ENCODE results near the gene SLCO4A1. TPM values are rescaled to one million over a fixed set of nuclear protein-coding genes. Genes with fewer than 3 reads are reported as not detected.

SLCO4A1 gene
- polyA plus RNA-seq, 1 donor (not counting 4 experiments of a cell fraction or from before 2014, with no cell fraction given), result 1.8 TPM

GRCh38 chr20:62664019-62664971 lies 22.0 kb downstream of the SLCO4A1 start:
- no peak overlapping the region for H2AFZ ChIP-seq (ENCODE audit: control insufficient read depth, low read length)
- H3K9ac ChIP-seq (ENCODE audit: control insufficient read depth, extremely low read depth, insufficient read depth, low read length), result no peak overlapping the region
- H3K9me1 ChIP-seq (ENCODE audit: control insufficient read depth, extremely low read depth, insufficient read depth, low read length), result no peaks in the 10 kb centered on the region
- DNase-seq (ENCODE audit: low read depth, low spot score), result no peak
- no peak overlapping the region for H3K4me3 ChIP-seq (ENCODE audit: control insufficient read depth in 2 of 3, extremely low read depth in 1 of 3, insufficient read depth in 2 of 3, low read depth in 1 of 3, low read length in 3 of 3)
- H3K79me2 ChIP-seq (ENCODE audit: control insufficient read depth, insufficient read depth, low read length), result no peaks in the 10 kb centered on the region
- no peak overlapping the region for H3K27ac ChIP-seq (ENCODE audit: control insufficient read depth, insufficient read depth, low read length)
- H3K36me3 ChIP-seq (ENCODE audit: control insufficient read depth in 2 of 2, extremely low read depth in 1 of 2, insufficient read depth in 2 of 2, low read length in 2 of 2), result no peaks in the 10 kb centered on the region
- no peak overlapping the region for H3K4me2 ChIP-seq (ENCODE audit: control insufficient read depth, extremely low read depth, insufficient read depth, low read depth, low read length)
- peaks cover 8% of the 10 kb centered on the region for H3K4me1 ChIP-seq (ENCODE audit: control insufficient read depth, extremely low read depth, insufficient read depth, low read length)
- H3K9me3 ChIP-seq (ENCODE audit: control insufficient read depth, low read depth, low read length), result no peaks in the 10 kb centered on the region
- dilution Hi-C loops (cut with MboI; ENCODE audit: extremely low pct_ligation_motif_present, low sequenced_read_pairs), result no loop called here
- TF ChIP-seq EZH2 (IDR thresholded peaks at IDR 0.05; ENCODE audit: low read length) (no peak), CTCF (optimal IDR thresholded peaks at IDR 0.05 in 1 of 3, IDR thresholded peaks at IDR 0.05 in 1 of 3, conservative IDR thresholded peaks at IDR 0.05 in 1 of 3; ENCODE audit: extremely low read depth in 1 of 3, insufficient read depth in 2 of 3, low read length in 3 of 3) (no peak)
- no peaks in the 10 kb centered on the region for H3K27me3 ChIP-seq (ENCODE audit: control insufficient read depth, extremely low read depth, insufficient read depth, low read length)
- no peaks in the 10 kb centered on the region for H4K20me1 ChIP-seq (ENCODE audit: control insufficient read depth, extremely low read depth, insufficient read depth, low read length)
- FAIRE-seq, result no peak

DNA sequence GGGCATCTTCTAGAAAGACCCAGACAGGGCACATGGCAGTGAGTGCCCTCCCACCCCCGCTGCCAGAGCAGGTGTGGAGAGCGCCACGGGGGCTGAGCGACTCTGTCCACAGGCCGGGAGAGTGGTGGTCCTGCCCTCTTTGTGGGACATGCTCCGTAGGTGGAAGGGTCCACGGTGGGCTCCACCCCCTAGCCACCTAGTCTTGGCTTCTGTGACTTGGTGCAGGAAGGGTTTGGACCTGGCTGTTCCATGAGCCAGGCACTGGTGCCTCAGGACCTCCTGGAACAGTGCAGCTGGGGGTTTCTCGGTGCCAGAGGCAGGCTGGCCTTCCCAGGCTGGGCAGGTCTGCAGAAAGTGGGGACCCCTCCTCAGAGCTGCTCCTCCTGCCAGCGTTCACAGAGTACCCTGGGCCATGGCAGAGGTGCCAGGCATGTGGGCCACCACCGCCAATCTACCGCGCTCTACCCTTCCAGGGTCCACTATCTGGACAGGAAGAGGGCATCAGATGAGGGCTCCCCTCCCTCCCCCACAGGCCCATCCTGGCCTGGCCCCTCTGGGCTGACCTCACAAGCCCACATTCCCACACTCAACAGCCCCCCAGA lies 23.0 kb downstream of the SLCO4A1 start:
- Histone ChIP-seq H3K9me1 (ENCODE audit: control insufficient read depth, extremely low read depth, insufficient read depth, low read length) (no peaks in the 10 kb centered on the region), H3K27me3 (ENCODE audit: control insufficient read depth, extremely low read depth, insufficient read depth, low read length) (no peaks in the 10 kb centered on the region), H2AFZ (ENCODE audit: control insufficient read depth, low read length) (no peak overlapping the region), H3K4me1 (ENCODE audit: control insufficient read depth, extremely low read depth, insufficient read depth, low read length) (peaks cover 8% of the 10 kb centered on the region), H3K4me2 (ENCODE audit: control insufficient read depth, extremely low read depth, insufficient read depth, low read depth, low read length) (no peak overlapping the region), H3K36me3 (ENCODE audit: control insufficient read depth in 2 of 2, extremely low read depth in 1 of 2, insufficient read depth in 2 of 2, low read length in 2 of 2) (no peaks in the 10 kb centered on the region), H3K9me3 (ENCODE audit: control insufficient read depth, low read depth, low read length) (no peaks in the 10 kb centered on the region), H3K4me3 (ENCODE audit: control insufficient read depth in 2 of 3, extremely low read depth in 1 of 3, insufficient read depth in 2 of 3, low read depth in 1 of 3, low read length in 3 of 3) (no peak overlapping the region), H3K27ac (ENCODE audit: control insufficient read depth, insufficient read depth, low read length) (no peak overlapping the region), H3K79me2 (ENCODE audit: control insufficient read depth, insufficient read depth, low read length) (no peaks in the 10 kb centered on the region), H3K9ac (ENCODE audit: control insufficient read depth, extremely low read depth, insufficient read depth, low read length) (no peak overlapping the region), H4K20me1 (ENCODE audit: control insufficient read depth, extremely low read depth, insufficient read depth, low read length) (no peaks in the 10 kb centered on the region)
- TF ChIP-seq EZH2 (IDR thresholded peaks at IDR 0.05; ENCODE audit: low read length), result no peak
- no peak for TF ChIP-seq CTCF (optimal IDR thresholded peaks at IDR 0.05 in 1 of 3, IDR thresholded peaks at IDR 0.05 in 1 of 3, conservative IDR thresholded peaks at IDR 0.05 in 1 of 3; ENCODE audit: extremely low read depth in 1 of 3, insufficient read depth in 2 of 3, low read length in 3 of 3)
- FAIRE-seq (no peak), DNase-seq (ENCODE audit: low read depth, low spot score) (no peak)
- dilution Hi-C loops (cut with MboI; ENCODE audit: extremely low pct_ligation_motif_present, low sequenced_read_pairs), result no loop called here
